ENCODE results near the gene CCNQ. TPM values are rescaled to one million over a fixed set of nuclear protein-coding genes. Genes with fewer than 3 reads are reported as not detected.

The CCNQ gene
- total RNA-seq, 1 experiment from 2014 or later, result 32.4 TPM

DNA sequence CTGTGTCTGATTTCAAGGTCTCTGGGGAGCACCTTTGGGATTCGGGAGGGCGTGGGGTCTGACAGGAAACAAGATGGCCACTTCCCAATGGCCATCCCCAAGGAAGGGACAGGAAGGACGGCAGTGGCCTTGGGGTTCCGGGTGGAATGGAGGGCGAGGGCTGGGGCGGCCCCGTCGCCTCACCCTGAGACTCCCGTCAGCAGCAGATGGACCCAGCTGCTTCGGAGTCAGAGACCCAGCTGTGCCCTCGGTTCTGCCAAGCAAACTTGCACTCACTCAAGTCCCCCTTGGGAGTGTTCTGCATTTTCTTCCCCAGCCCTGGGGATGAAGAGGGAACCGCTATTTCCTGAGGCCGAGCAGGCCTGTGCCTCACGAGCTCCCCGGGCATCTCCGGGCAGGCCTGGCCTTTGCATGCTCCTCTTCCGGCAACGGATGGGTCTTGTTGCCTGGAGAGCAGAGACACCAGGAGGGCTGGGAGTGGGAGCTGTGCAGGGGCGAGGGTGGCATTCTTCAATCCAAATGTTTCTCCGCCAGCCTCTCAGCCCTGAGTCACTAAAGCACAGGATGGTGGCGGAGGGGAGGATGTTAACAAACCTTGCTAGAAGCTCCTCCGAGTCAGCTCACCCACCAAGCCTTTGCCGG, 41.2 kb upstream of the CCNQ start:
- no peak overlapping the region for H3K4me3 ChIP-seq (ENCODE audit: low read depth, low read length, poor library complexity, severe bottlenecking)
- ChIA-PET POLR2A (ENCODE audit: low non-redundant PET) (no interaction called here), CTCF (interaction anchor here (0.6 kb wide), 1 partner anchor 101 kb away, joined by 3 read pairs; no protein-coding TSS in a partner anchor)
- H3K27me3 ChIP-seq (replicated peaks; ENCODE audit: insufficient read depth, low read depth, low read length, poor library complexity), result peaks cover 11% of the 10 kb centered on the region
- H3K4me1 ChIP-seq (ENCODE audit: insufficient read depth, low read length, poor library complexity, severe bottlenecking), result no peaks in the 10 kb centered on the region
- no TSS peak for BruUV-seq (replicated peaks)
- no peak for DNase-seq (ENCODE audit: low spot score)
- no peaks in the 10 kb centered on the region for H3K36me3 ChIP-seq (ENCODE audit: insufficient read depth, low read length, poor library complexity, severe bottlenecking)
- intact Hi-C loops (cut with micrococcal nuclease; ENCODE audit: unreplicated experiment), result no loop called here
- H3K9me3 ChIP-seq (ENCODE audit: low read depth, low read length, poor library complexity, severe bottlenecking), result no peaks in the 10 kb centered on the region
- no peak for TF ChIP-seq EZH2 (IDR thresholded peaks at IDR 0.05; ENCODE audit: borderline replicate concordance, low read depth, low read length, poor library complexity, severe bottlenecking)
- TF ChIP-seq, protein P1, sequence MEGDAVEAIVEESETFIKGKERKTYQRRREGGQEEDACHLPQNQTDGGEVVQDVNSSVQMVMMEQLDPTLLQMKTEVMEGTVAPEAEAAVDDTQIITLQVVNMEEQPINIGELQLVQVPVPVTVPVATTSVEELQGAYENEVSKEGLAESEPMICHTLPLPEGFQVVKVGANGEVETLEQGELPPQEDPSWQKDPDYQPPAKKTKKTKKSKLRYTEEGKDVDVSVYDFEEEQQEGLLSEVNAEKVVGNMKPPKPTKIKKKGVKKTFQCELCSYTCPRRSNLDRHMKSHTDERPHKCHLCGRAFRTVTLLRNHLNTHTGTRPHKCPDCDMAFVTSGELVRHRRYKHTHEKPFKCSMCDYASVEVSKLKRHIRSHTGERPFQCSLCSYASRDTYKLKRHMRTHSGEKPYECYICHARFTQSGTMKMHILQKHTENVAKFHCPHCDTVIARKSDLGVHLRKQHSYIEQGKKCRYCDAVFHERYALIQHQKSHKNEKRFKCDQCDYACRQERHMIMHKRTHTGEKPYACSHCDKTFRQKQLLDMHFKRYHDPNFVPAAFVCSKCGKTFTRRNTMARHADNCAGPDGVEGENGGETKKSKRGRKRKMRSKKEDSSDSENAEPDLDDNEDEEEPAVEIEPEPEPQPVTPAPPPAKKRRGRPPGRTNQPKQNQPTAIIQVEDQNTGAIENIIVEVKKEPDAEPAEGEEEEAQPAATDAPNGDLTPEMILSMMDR (conservative IDR thresholded peaks at IDR 0.05; ENCODE audit: low read depth, low read length), result no peak
- no peak overlapping the region for H3K27ac ChIP-seq (ENCODE audit: low read depth, low read length, poor library complexity, severe bottlenecking)

DNA sequence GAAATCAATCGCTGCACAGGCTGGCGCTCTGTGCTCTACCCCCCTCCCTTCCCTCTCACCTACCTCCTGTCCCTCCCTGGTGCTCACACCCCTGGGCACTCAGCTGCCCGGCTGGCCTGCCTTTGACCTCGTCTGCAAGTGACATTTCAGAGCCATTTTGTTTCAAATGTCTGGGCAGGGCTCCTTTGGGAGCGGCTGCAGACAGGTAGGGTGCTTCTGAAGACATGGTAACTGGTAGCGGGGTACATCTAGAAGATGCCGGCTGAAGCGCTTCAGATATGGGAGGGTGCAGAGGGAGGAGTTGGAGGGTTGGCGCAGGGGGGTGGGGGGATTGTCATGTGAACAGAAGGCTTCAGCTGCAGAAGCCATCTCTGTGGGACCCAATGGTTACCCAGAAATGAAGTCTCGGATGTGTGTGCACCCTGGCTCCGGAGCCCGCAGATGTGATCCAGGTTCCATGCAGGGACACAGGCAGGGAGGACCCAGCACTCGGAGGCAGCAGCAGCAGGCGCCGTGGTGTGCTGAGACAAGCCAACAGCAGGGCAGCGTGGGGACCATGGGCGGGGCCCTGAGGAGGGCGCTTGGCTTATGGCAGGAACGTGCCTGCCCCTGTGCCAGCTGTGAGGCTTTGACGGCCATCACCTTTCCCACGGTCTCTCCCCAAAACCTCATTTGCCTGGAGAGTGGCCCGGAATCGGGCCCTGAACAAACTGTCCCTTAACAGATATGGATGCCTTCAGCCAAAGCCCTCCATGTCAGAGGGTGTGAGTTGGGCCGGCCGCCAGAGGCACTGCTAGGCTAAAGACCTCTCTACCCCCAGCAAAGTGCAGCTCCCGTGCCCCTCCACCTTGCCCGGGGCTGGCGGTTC, 40.5 kb upstream of the CCNQ start:
- intact Hi-C loops (cut with micrococcal nuclease; ENCODE audit: unreplicated experiment), result no loop called here
- H3K4me3 ChIP-seq (ENCODE audit: low read depth, low read length, poor library complexity, severe bottlenecking), result no peak overlapping the region
- no peak for TF ChIP-seq EZH2 (IDR thresholded peaks at IDR 0.05; ENCODE audit: borderline replicate concordance, low read depth, low read length, poor library complexity, severe bottlenecking)
- TF ChIP-seq, protein P1 (conservative IDR thresholded peaks at IDR 0.05; ENCODE audit: low read depth, low read length), result no peak
- POLR2A ChIA-PET (ENCODE audit: low non-redundant PET), result no interaction called here
- H3K9me3 ChIP-seq (ENCODE audit: low read depth, low read length, poor library complexity, severe bottlenecking), result no peaks in the 10 kb centered on the region
- BruUV-seq (replicated peaks), result no TSS peak
- peaks cover 11% of the 10 kb centered on the region for H3K27me3 ChIP-seq (replicated peaks; ENCODE audit: insufficient read depth, low read depth, low read length, poor library complexity)
- CTCF ChIA-PET, result no interaction called here
- no peaks in the 10 kb centered on the region for H3K36me3 ChIP-seq (ENCODE audit: insufficient read depth, low read length, poor library complexity, severe bottlenecking)
- no peak for DNase-seq (ENCODE audit: low spot score)
- no peak overlapping the region for H3K27ac ChIP-seq (ENCODE audit: low read depth, low read length, poor library complexity, severe bottlenecking)
- no peaks in the 10 kb centered on the region for H3K4me1 ChIP-seq (ENCODE audit: insufficient read depth, low read length, poor library complexity, severe bottlenecking)

DNA sequence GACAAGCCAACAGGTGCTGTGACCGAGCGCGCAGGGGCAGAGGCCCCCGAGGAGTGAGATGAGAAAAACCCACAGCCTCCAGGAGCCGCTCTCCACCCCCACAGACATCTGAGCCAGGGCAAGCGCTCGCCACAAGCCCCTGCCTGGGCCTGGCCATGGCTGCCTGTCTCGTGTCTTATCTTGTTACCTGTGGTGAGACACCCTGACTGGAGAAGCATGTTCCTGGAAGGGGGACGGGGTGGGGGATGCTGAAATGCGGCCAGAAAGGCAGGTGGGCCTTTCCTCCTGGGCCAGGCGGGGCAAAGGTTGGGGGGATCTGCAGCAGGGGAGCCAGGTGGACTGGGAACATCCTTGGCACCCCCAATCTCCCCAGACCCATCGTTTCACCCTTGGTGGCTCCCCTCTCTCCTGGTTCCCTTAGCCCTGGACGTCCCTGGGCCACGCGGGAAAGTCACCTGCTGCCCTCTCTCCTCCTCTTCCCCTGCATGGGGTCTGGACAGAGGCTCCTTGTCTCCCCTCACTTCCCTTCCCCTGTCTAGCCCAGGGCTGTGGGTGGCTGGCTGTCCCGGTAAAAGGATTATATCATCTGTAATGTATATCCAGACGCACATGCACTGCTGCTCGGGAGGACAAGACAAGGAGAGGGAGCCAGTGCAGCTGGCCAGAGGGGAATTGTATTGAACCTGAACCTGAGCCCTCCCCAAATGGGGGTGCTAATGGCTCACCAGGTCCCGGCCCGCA, 39.7 kb upstream of the CCNQ start:
- DNase-seq (ENCODE audit: low spot score), result no peak
- TF ChIP-seq, protein P1 (conservative IDR thresholded peaks at IDR 0.05; ENCODE audit: low read depth, low read length), result no peak
- no peak for TF ChIP-seq EZH2 (IDR thresholded peaks at IDR 0.05; ENCODE audit: borderline replicate concordance, low read depth, low read length, poor library complexity, severe bottlenecking)
- no peaks in the 10 kb centered on the region for H3K36me3 ChIP-seq (ENCODE audit: insufficient read depth, low read length, poor library complexity, severe bottlenecking)
- ChIA-PET POLR2A (ENCODE audit: low non-redundant PET) (no interaction called here), CTCF (no interaction called here)
- no TSS peak for BruUV-seq (replicated peaks)
- intact Hi-C loops (cut with micrococcal nuclease; ENCODE audit: unreplicated experiment), result no loop called here
- H3K4me1 ChIP-seq (ENCODE audit: insufficient read depth, low read length, poor library complexity, severe bottlenecking), result no peaks in the 10 kb centered on the region
- no peak overlapping the region for H3K27ac ChIP-seq (ENCODE audit: low read depth, low read length, poor library complexity, severe bottlenecking)
- peaks cover 10% of the 10 kb centered on the region for H3K27me3 ChIP-seq (replicated peaks; ENCODE audit: insufficient read depth, low read depth, low read length, poor library complexity)
- H3K4me3 ChIP-seq (ENCODE audit: low read depth, low read length, poor library complexity, severe bottlenecking), result no peak overlapping the region
- H3K9me3 ChIP-seq (ENCODE audit: low read depth, low read length, poor library complexity, severe bottlenecking), result no peaks in the 10 kb centered on the region

Measured in A673 (cell line).